BLaER1 (cell line): ENCODE measurements around the gene FYB2.

ENCODE experiments used
- H3K27ac ChIP-seq: shearing (Covaris generic); formaldehyde crosslinking; 2 replicates; pipeline ENCODE4 v1.8.1; 2022
- H3K27me3 ChIP-seq: shearing (Covaris generic); formaldehyde crosslinking; 2 replicates; pipeline ENCODE4 v1.8.1; 2022
- H3K36me3 ChIP-seq: shearing (Covaris generic); formaldehyde crosslinking; 2 replicates; pipeline ENCODE4 v1.8.1; 2022
- H3K4me1 ChIP-seq: shearing (Covaris generic); formaldehyde crosslinking; 2 replicates; pipeline ENCODE4 v1.8.1; 2022
- H3K4me2 ChIP-seq: shearing (Covaris generic); formaldehyde crosslinking; 2 replicates; pipeline ENCODE4 v1.8.1; 2022
- H3K4me3 ChIP-seq: shearing (Covaris generic); formaldehyde crosslinking; 2 replicates; pipeline ENCODE4 v1.8.1; 2022
- H3K9ac ChIP-seq: shearing (Covaris generic); formaldehyde crosslinking; 2 replicates; pipeline ENCODE4 v1.8.1; 2022
- H3K9me3 ChIP-seq: shearing (Covaris generic); formaldehyde crosslinking; 2 replicates; pipeline ENCODE4 v1.8.1; 2022
- H4K20me1 ChIP-seq: shearing (Covaris generic); formaldehyde crosslinking; 2 replicates; pipeline ENCODE4 v1.8.1; 2022
- Cebpa-rat ChIP-seq: shearing (Covaris generic); IDR thresholded peaks from 2 replicates; pipeline ENCODE4 v1.8.1; 2022

FYB2 gene

DNA sequence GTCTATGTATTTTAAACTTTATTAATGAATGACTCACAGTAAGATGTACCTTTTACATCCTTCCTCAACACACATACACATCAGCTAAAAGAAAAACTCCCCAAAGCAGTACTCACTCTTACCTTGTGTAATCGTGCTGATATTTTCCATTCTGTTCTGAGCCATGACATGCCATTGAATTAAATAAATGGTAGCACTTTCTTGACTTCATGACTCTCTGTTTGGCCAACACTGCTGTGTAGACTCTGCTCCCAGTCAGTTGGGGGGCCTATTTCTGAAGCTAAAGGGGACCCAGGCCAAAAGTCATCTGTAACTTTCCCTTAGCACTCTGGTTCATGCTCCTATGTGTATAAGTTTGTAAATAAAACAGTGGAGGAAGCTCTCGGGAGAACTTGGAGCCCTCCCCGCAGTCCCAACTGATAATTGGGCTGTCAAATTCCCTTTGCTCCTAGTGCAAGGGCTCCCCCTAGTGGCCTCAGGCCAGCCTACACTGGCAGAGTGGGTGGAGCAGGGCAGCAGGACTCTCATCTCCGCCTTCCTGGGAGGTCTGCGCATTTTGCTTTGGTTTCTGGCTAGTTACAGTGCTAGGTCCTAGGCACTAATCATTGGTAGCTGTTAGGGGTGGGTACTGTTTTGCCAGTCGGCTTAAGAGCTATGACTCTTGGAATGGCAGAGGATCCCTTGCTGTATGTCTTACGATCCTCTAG lies 1.7 kb upstream of the FYB2 start:
- Histone ChIP-seq H3K4me2 (0 out of 2 replicates have a peak overlapping the region, but pooled peaks have one; percentile 12), H3K36me3 (no peaks in the 10 kb centered on the region), H3K27ac (no peak overlapping the region), H3K4me3 (no peak overlapping the region), H4K20me1 (no peaks in the 10 kb centered on the region), H3K4me1 (peaks cover 13% of the 10 kb centered on the region; the same call in 1 of the 2 replicates), H3K9ac (no peak overlapping the region), H3K9me3 (no peaks in the 10 kb centered on the region), H3K27me3 (no peaks in the 10 kb centered on the region)
- no peak for TF ChIP-seq Cebpa-rat

DNA sequence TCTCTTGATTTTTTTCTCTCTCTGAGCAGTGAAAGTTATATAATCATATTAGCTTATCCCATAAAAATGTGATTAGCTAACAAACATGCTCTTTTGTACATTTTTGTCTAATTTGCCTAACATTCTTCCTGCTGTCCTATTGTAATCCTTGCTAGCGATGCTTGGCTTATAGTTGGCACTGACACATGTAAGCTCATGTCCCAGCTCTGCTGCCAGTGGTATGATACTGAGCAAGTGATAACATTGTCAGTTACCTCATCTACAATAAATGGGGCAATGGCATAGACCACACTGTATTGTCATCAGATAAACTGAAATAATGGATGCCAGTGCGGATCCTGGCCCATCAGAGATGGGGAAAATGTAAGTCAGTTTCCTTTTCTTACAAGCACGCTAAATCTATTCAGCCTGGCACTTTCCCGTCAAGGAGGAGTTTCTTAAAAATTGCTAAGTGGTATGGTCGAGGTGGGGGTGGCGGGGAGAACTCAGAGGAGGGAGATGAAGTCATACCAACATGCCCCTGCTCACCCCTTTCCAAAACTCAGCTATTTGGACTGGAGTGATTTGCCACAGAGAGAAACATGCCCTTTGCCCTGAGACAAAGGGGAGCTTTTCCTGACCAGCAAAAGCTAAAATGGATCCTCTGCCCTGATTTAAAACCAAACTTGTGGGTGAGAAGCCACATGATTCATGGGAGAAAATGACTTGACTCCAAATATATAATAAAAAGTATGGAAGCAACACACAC lies 1.3 kb downstream of the FYB2 start:
- no peak for TF ChIP-seq Cebpa-rat
- Histone ChIP-seq H3K9me3 (0 out of 2 replicates have a peak, but pooled peaks cover 5% of the 10 kb centered on the region), H3K27ac (no peak overlapping the region), H3K4me3 (no peak overlapping the region), H3K9ac (no peak overlapping the region), H3K27me3 (no peaks in the 10 kb centered on the region), H3K4me2 (no peak overlapping the region), H4K20me1 (no peaks in the 10 kb centered on the region), H3K36me3 (no peaks in the 10 kb centered on the region), H3K4me1 (peaks cover 13% of the 10 kb centered on the region; the same call in 1 of the 2 replicates)

DNA sequence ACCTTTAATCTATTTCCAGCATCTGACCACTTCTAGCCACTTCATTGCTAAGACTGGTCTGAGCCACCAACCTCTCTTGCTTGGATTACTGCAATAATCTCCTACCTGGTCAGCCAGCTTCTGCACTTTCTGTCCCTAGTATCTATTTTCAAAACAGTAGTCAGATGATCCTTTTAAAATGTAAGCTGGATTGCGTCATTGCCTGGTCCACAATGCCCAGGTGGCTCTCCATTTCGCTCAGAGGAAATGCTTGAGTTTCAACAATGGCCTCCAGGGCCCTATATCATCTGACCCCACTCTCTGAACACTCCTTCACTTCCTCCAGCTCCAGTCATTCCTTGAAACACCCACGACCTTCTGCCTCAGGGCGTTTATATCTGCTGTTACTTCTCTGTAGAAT lies 2.3 kb downstream of the FYB2 start:
- no peak overlapping the region for H3K27ac ChIP-seq

DNA sequence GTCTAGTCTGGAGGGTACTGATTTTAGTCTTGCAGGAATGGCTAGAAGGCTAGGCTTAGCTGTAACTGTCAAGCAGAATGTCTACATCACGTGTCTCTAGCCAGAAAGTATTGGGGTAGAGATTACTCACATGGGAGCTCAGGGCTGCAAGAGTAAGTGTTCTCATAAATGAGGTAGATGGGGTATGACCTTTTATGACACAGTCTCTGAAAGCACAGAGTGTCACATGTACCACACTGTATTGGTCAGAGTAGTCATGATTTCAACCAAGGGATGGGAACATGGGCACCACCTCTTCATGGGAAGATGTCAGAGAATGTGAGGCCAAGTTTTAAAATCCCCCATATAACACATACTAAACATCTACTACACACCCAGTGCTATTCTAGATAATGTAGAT lies 2.9 kb downstream of the FYB2 start:
- no peaks in the 10 kb centered on the region for H3K27me3 ChIP-seq
- TF ChIP-seq Cebpa-rat, result no peak
- peaks cover 13% of the 10 kb centered on the region; the same call in 1 of the 2 replicates for H3K4me1 ChIP-seq

More for the DNA sequence above, 2.3 kb downstream of the FYB2 start:
- Histone ChIP-seq H3K36me3 (no peaks in the 10 kb centered on the region), H3K9me3 (0 out of 2 replicates have a peak, but pooled peaks cover 5% of the 10 kb centered on the region), H3K27me3 (no peaks in the 10 kb centered on the region), H4K20me1 (no peaks in the 10 kb centered on the region), H3K4me2 (peak overlapping the region; percentile 24; the same call in 1 of the 2 replicates), H3K4me1 (peaks cover 13% of the 10 kb centered on the region; the same call in 1 of the 2 replicates), H3K9ac (no peak overlapping the region), H3K4me3 (no peak overlapping the region)
- TF ChIP-seq Cebpa-rat, result no peak

DNA sequence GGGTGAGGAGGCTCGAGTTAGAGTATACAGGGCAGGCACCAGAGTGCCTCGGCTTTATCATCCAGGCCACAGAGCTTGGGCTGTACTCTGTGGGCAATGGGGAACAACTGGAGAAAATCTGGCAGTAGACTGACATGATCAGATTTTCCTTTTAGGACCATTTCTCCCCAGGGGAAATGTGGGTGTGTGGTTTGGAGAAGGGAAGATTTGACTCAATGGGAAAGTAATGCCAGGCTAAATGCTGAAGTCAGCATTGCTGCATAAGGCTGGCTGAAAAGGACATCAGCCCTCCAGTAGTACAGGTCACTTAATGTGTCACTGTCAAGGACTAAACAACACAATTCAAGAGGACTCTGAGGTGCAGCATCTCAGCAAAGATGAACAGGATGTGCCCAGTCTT lies 5.0 kb downstream of the FYB2 start:
- Histone ChIP-seq H3K9ac (no peak overlapping the region), H4K20me1 (no peaks in the 10 kb centered on the region), H3K36me3 (no peaks in the 10 kb centered on the region), H3K4me3 (no peak overlapping the region), H3K4me2 (no peak overlapping the region), H3K4me1 (peaks cover 9% of the 10 kb centered on the region; the same call in 1 of the 2 replicates), H3K27ac (no peak overlapping the region), H3K27me3 (no peaks in the 10 kb centered on the region), H3K9me3 (0 out of 2 replicates have a peak, but pooled peaks cover 5% of the 10 kb centered on the region)
- no peak for TF ChIP-seq Cebpa-rat

More for the DNA sequence above, 2.9 kb downstream of the FYB2 start:
- Histone ChIP-seq H3K27ac (no peak overlapping the region), H3K9ac (no peak overlapping the region), H3K4me3 (no peak overlapping the region), H3K4me2 (no peak overlapping the region), H4K20me1 (no peaks in the 10 kb centered on the region), H3K36me3 (no peaks in the 10 kb centered on the region), H3K9me3 (0 out of 2 replicates have a peak, but pooled peaks cover 5% of the 10 kb centered on the region)

DNA sequence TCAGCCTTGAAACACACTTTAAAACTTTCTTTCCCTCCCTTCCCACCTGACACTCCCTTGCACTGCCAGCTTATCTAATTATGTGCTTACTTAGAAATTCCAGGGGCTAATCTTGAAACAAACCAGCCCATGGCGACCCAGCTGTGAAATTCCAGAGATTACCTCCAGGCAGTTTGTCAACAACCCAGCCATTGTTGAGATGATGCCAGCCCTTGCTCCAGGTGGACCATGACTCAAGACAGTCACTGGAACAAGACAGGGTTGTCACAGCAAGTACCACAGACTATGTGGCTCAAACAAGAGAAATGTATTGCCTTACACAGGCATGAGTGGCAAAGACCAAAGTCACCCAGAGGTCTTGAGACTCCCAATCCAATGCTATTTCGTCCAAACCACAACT lies 7.9 kb downstream of the FYB2 start:
- Histone ChIP-seq H3K36me3 (no peaks in the 10 kb centered on the region), H4K20me1 (no peaks in the 10 kb centered on the region), H3K27ac (no peak overlapping the region), H3K4me2 (no peak overlapping the region), H3K9ac (no peak overlapping the region), H3K4me3 (no peak overlapping the region), H3K9me3 (0 out of 2 replicates have a peak, but pooled peaks cover 5% of the 10 kb centered on the region), H3K4me1 (no peaks in the 10 kb centered on the region), H3K27me3 (no peaks in the 10 kb centered on the region)
- TF ChIP-seq Cebpa-rat, result no peak

DNA sequence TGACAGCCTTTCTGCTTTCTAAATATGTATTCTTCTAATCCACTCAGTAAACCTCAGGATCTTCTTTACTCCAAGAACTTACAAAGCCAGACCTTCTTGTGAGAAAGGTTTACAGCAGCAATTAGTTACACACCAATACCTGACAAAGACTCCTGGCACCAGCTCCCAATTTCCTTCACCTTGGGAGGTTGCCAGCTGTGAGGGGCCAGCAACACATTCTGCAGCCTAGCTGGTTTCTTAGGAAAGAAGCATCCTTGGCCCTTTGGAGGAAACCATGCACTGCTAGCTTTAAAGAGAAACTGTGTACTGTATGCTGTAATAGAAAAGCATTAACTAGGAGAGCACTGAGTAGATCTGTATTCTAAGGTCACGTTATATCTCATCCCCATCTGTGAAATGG lies 10.8 kb downstream of the FYB2 start:
- TF ChIP-seq Cebpa-rat, result no peak
- no peaks in the 10 kb centered on the region for H4K20me1 ChIP-seq
- no peaks in the 10 kb centered on the region for H3K36me3 ChIP-seq
- H3K4me3 ChIP-seq, result no peak overlapping the region
- H3K4me2 ChIP-seq, result no peak overlapping the region
- no peaks in the 10 kb centered on the region for H3K4me1 ChIP-seq
- no peaks in the 10 kb centered on the region for H3K27me3 ChIP-seq
- H3K9ac ChIP-seq, result no peak overlapping the region
- no peak overlapping the region for H3K27ac ChIP-seq
- peaks cover 4% of the 10 kb centered on the region; the same call in 1 of the 2 replicates for H3K9me3 ChIP-seq

DNA sequence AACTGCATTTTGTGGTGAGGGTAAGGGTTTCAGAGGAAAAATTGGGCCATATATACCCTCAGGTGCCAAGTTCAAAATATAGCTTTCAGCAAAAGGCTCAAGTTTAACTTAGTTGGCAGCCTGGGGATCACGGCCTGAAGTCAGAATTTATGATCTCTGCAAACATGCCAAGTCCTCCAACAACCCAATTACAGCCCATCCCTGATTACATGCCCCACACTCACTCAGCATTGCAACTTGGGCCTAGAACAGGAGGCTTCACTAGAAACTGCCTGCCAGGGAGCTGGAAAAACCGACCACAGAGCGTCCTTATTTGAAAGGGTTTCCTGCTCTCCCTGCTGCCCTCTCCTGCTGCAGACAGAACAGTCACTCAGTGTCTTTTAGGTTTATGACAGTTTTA lies 12.4 kb downstream of the FYB2 start:
- peaks cover 4% of the 10 kb centered on the region; the same call in 1 of the 2 replicates for H3K9me3 ChIP-seq
- H3K4me2 ChIP-seq, result no peak overlapping the region
- TF ChIP-seq Cebpa-rat, result no peak
- no peaks in the 10 kb centered on the region for H3K27me3 ChIP-seq
- H3K9ac ChIP-seq, result no peak overlapping the region
- no peaks in the 10 kb centered on the region for H4K20me1 ChIP-seq
- H3K4me1 ChIP-seq, result no peaks in the 10 kb centered on the region
- no peak overlapping the region for H3K4me3 ChIP-seq
- H3K36me3 ChIP-seq, result no peaks in the 10 kb centered on the region
- H3K27ac ChIP-seq, result no peak overlapping the region

DNA sequence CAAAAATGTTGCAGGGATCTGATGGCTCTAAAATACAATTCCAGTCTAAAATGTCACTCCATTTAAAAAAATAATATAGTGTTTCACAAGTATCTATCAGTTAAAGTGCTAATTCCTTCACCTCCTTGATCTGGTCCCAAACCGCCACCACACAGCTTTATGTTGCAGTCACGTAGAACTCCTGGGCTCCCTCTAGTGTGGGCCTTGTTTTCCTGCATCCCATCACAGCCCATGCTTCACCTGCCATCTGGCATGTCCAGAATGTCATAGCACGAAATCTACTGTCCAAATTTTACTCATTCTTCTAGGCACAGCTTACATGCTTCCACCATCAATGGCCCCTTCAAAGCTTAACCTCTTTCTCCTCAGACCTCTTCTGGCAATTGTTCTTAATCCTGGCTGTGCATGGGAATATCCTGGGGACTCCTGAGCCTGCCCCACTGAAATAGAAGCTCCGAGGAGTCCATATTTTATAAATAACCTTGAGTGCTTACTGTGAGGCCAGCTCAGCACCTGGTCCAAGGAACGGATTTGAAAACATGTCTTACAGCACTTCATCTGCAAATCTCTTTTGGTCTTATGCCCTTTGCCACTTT lies 15.5 kb downstream of the FYB2 start:
- H3K9me3 ChIP-seq, result peaks cover 4% of the 10 kb centered on the region; the same call in 1 of the 2 replicates
- H3K27me3 ChIP-seq, result no peaks in the 10 kb centered on the region
- no peak for TF ChIP-seq Cebpa-rat
- H3K9ac ChIP-seq, result no peak overlapping the region
- no peak overlapping the region for H3K4me2 ChIP-seq
- no peaks in the 10 kb centered on the region for H3K4me1 ChIP-seq
- H3K4me3 ChIP-seq, result no peak overlapping the region
- no peaks in the 10 kb centered on the region for H4K20me1 ChIP-seq
- no peak overlapping the region for H3K27ac ChIP-seq
- H3K36me3 ChIP-seq, result no peaks in the 10 kb centered on the region
